Thyroid gland (tissue), 4 donors: ENCODE data around the gene BCAS1.

Experiments used
- POLR2A ChIP-seq, 2 donors: fragments of 450-650 bp; IDR thresholded peaks; one replicate each; pipeline ENCODE4 v1.6.1; 2017; ENCODE audit warnings: antibody characterized with exemption in 2 of 2, mild to moderate bottlenecking in 2 of 2, moderate library complexity in 1 of 2
- TF ChIP-seq, protein P1 (sequence below), 6 experiments: fragments of 200-600 bp in 3 of 6; fragments of 450-650 bp in 3 of 6; sonication (generic) in 3 of 6; IDR thresholded peaks; one replicate each; pipeline ENCODE4 v1.5.1; 2016 to 2019; ENCODE audit warnings: antibody characterized with exemption in 6 of 6, mild to moderate bottlenecking in 2 of 6, inconsistent platforms in 1 of 6, moderate library complexity in 1 of 6

DNA sequence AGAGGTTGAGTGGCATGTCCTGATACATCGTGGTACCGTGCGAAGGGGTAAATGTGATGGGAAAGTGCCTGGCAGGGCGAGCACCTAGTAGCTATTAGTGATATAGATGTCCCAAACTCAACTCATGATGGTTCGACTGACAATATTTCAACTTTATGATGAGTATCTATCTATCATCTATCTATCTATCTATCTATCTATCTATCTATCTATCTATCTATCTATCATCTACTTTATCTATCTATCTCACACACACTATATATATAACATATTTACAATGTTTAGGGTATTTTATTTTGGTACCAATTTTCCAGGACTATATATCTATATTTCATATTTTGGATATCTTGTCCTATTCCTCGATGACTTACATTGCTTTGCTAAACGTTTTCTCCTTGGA is 5.5 kb downstream of the BCAS1 start:
- TF ChIP-seq, protein P1, sequence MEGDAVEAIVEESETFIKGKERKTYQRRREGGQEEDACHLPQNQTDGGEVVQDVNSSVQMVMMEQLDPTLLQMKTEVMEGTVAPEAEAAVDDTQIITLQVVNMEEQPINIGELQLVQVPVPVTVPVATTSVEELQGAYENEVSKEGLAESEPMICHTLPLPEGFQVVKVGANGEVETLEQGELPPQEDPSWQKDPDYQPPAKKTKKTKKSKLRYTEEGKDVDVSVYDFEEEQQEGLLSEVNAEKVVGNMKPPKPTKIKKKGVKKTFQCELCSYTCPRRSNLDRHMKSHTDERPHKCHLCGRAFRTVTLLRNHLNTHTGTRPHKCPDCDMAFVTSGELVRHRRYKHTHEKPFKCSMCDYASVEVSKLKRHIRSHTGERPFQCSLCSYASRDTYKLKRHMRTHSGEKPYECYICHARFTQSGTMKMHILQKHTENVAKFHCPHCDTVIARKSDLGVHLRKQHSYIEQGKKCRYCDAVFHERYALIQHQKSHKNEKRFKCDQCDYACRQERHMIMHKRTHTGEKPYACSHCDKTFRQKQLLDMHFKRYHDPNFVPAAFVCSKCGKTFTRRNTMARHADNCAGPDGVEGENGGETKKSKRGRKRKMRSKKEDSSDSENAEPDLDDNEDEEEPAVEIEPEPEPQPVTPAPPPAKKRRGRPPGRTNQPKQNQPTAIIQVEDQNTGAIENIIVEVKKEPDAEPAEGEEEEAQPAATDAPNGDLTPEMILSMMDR (IDR thresholded peaks at IDR 0.05) = no peak
- TF ChIP-seq POLR2A (IDR thresholded peaks at IDR 0.05) = no peak
